ENCODE data around the gene OSTN.
A peak's percentile ranks its signal among the peaks of the same experiment; 100 is the strongest.

OSTN gene

DNA sequence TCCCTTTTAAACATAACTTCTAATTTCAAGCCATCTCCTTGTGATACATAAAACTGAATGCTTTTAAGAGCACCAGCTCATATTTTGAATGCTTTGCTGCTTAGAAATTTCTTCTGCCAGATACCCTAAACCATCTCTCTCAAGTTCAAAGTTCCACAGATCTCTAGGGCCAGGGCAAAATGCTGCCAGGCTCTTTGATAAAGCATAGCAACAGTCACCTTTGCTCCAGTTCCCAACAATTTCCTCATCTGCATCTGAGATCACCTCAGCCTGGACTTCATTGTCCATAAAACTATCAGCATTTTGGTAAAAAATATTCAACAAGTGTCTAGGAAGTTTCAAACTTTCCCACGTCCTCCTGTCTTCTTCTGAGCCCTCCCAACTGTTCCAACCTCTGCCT, 17.5 kb downstream of the OSTN start:
- Histone ChIP-seq H3K23ac (ENCODE audit: low read length) (no peak overlapping the region), H4K8ac (ENCODE audit: low read depth, low read length) (no peak overlapping the region), H3K18ac (ENCODE audit: low read length) (no peak overlapping the region), H3K79me1 (ENCODE audit: low read length) (no peaks in the 10 kb centered on the region), H2BK15ac (replicated peaks; ENCODE audit: low read depth) (no peak overlapping the region), H3K79me2 (ENCODE audit: control insufficient read depth, insufficient read depth, low read length) (no peaks in the 10 kb centered on the region), H3K4me2 (ENCODE audit: low read length) (no peak overlapping the region), H3K4me3 (ENCODE audit: low read length) (no peak overlapping the region), H3K27me3 (ENCODE audit: insufficient read depth, low read length, poor library complexity) (no peaks in the 10 kb centered on the region), H3K4me1 (ENCODE audit: control insufficient read depth, low read depth, low read length) (no peaks in the 10 kb centered on the region), H4K5ac (ENCODE audit: low read length) (no peak overlapping the region), H3K9ac (ENCODE audit: low read length) (no peak overlapping the region), H3K4ac (ENCODE audit: low read depth, low read length) (no peak overlapping the region), H2BK5ac (ENCODE audit: low read length) (no peak overlapping the region), H3K56ac (ENCODE audit: low read length) (no peak overlapping the region), H2AK5ac (ENCODE audit: low read length) (no peak overlapping the region), H3K27ac (ENCODE audit: low read depth, low read length) (no peak overlapping the region), H2BK120ac (ENCODE audit: low read depth, low read length) (no peak overlapping the region), H3K36me3 (ENCODE audit: control insufficient read depth, insufficient read depth, low read length) (no peaks in the 10 kb centered on the region)
- no peak for DNase-seq
- WGBS (ENCODE audit: extremely low coverage, insufficient coverage, low lambda C conversion rate) = no CpG with 5 or more reads among the region's 1 CpG

DNA sequence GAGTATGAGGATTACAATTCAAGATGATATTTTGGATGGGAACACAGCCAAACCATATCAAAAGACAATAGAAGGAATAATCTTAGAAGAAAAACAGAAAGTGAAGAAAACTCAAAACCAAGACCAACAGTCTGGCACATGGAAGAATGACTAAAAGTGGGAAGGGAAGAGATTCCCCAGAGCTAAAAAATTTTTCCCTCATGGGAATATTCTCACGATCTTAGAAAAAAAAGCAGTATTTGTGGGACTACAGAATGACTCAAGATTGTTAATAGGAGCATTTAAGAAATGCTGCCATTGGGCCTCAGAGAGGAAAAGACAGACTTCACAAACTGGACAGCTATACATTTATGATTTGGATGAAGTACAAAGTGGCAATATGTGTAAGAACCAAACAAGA, 18.3 kb downstream of the OSTN start:
- H3K23ac ChIP-seq (ENCODE audit: low read length) = no peak overlapping the region
- no CpG with 5 or more reads among the region's 1 CpG for WGBS (ENCODE audit: extremely low coverage, insufficient coverage, low lambda C conversion rate)
- no peak overlapping the region for H4K5ac ChIP-seq (ENCODE audit: low read length)
- no peak overlapping the region for H3K4me2 ChIP-seq (ENCODE audit: low read length)
- H2BK15ac ChIP-seq (replicated peaks; ENCODE audit: low read depth) = no peak overlapping the region
- H3K27ac ChIP-seq (ENCODE audit: low read depth, low read length) = no peak overlapping the region
- no peak overlapping the region for H3K4ac ChIP-seq (ENCODE audit: low read depth, low read length)
- no peak overlapping the region for H3K56ac ChIP-seq (ENCODE audit: low read length)
- H3K79me1 ChIP-seq (ENCODE audit: low read length) = no peaks in the 10 kb centered on the region
- no peaks in the 10 kb centered on the region for H3K79me2 ChIP-seq (ENCODE audit: control insufficient read depth, insufficient read depth, low read length)
- H3K9ac ChIP-seq (ENCODE audit: low read length) = no peak overlapping the region
- H2BK5ac ChIP-seq (ENCODE audit: low read length) = no peak overlapping the region
- no peaks in the 10 kb centered on the region for H3K4me1 ChIP-seq (ENCODE audit: control insufficient read depth, low read depth, low read length)
- no peaks in the 10 kb centered on the region for H3K36me3 ChIP-seq (ENCODE audit: control insufficient read depth, insufficient read depth, low read length)
- H3K4me3 ChIP-seq (ENCODE audit: low read length) = no peak overlapping the region
- no peak overlapping the region for H2BK120ac ChIP-seq (ENCODE audit: low read depth, low read length)
- no peak overlapping the region for H3K18ac ChIP-seq (ENCODE audit: low read length)
- no peak overlapping the region for H4K8ac ChIP-seq (ENCODE audit: low read depth, low read length)
- no peak overlapping the region for H2AK5ac ChIP-seq (ENCODE audit: low read length)
- DNase-seq = no peak
- H3K27me3 ChIP-seq (ENCODE audit: insufficient read depth, low read length, poor library complexity) = no peaks in the 10 kb centered on the region

DNA sequence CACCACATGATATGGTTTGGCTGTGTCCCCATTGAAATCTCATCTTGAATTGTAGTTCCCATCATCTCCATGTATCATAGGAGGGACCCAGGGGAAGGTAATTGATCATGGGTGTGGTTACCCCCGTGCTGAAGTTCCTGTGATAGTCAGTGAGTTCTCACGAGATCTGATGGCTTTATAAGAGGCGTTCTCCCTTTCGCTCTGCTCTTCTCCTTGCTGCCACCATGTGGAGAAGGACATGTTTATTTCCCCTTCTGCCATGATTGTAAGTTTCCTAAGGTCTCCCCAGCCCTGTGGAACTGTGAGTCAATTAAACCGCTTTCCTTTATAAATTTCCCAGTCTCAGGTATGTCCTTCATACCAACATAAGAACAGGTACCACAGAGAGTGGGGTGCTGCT, 21.9 kb downstream of the OSTN start:
- H4K5ac ChIP-seq (ENCODE audit: low read length) = no peak overlapping the region
- H3K23ac ChIP-seq (ENCODE audit: low read length) = no peak overlapping the region
- H3K4me2 ChIP-seq (ENCODE audit: low read length) = no peak overlapping the region
- H3K4me1 ChIP-seq (ENCODE audit: control insufficient read depth, low read depth, low read length) = no peaks in the 10 kb centered on the region
- no peak overlapping the region for H3K27ac ChIP-seq (ENCODE audit: low read depth, low read length)
- no peak overlapping the region for H3K9ac ChIP-seq (ENCODE audit: low read length)
- no peak overlapping the region for H4K8ac ChIP-seq (ENCODE audit: low read depth, low read length)
- H3K56ac ChIP-seq (ENCODE audit: low read length) = no peak overlapping the region
- no peak overlapping the region for H3K18ac ChIP-seq (ENCODE audit: low read length)
- WGBS (ENCODE audit: extremely low coverage, insufficient coverage, low lambda C conversion rate) = no CpG with 5 or more reads among the region's 5 CpGs
- H2BK15ac ChIP-seq (replicated peaks; ENCODE audit: low read depth) = no peak overlapping the region
- H3K36me3 ChIP-seq (ENCODE audit: control insufficient read depth, insufficient read depth, low read length) = no peaks in the 10 kb centered on the region
- peak; percentile 64 for DNase-seq
- H2BK120ac ChIP-seq (ENCODE audit: low read depth, low read length) = no peak overlapping the region
- H3K79me1 ChIP-seq (ENCODE audit: low read length) = no peaks in the 10 kb centered on the region
- H3K79me2 ChIP-seq (ENCODE audit: control insufficient read depth, insufficient read depth, low read length) = no peaks in the 10 kb centered on the region
- no peaks in the 10 kb centered on the region for H3K27me3 ChIP-seq (ENCODE audit: insufficient read depth, low read length, poor library complexity)
- no peak overlapping the region for H2AK5ac ChIP-seq (ENCODE audit: low read length)
- H2BK5ac ChIP-seq (ENCODE audit: low read length) = no peak overlapping the region
- no peak overlapping the region for H3K4me3 ChIP-seq (ENCODE audit: low read length)
- H3K4ac ChIP-seq (ENCODE audit: low read depth, low read length) = no peak overlapping the region

DNA sequence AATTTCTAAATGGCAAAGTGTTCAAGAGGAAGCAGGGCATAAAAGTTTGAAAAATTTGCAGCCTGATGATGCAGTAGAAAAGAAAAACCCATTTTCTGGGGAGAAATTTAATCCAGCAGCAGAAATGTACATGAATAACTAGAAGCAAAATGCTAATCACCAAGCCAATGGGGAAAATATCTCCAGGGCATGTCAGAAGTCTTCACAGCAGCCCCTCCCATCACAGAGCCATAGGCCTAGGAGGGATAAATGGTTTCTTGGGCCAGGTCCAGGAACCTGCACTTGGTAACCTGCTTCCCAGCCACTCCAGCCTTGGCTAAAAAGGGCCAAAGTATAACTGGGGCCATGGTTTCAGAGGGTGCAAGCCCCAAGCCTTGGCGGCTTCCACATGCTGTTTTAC, 22.6 kb downstream of the OSTN start:
- Histone ChIP-seq H3K27me3 (ENCODE audit: insufficient read depth, low read length, poor library complexity) (no peaks in the 10 kb centered on the region), H3K4me2 (ENCODE audit: low read length) (no peak overlapping the region), H4K8ac (ENCODE audit: low read depth, low read length) (no peak overlapping the region), H3K9ac (ENCODE audit: low read length) (no peak overlapping the region), H3K56ac (ENCODE audit: low read length) (no peak overlapping the region), H3K4ac (ENCODE audit: low read depth, low read length) (no peak overlapping the region), H3K79me2 (ENCODE audit: control insufficient read depth, insufficient read depth, low read length) (no peaks in the 10 kb centered on the region), H3K23ac (ENCODE audit: low read length) (no peak overlapping the region), H4K5ac (ENCODE audit: low read length) (no peak overlapping the region), H3K36me3 (ENCODE audit: control insufficient read depth, insufficient read depth, low read length) (no peaks in the 10 kb centered on the region), H3K4me1 (ENCODE audit: control insufficient read depth, low read depth, low read length) (no peaks in the 10 kb centered on the region), H3K18ac (ENCODE audit: low read length) (no peak overlapping the region), H2BK120ac (ENCODE audit: low read depth, low read length) (no peak overlapping the region), H2BK15ac (replicated peaks; ENCODE audit: low read depth) (no peak overlapping the region), H3K27ac (ENCODE audit: low read depth, low read length) (no peak overlapping the region), H3K4me3 (ENCODE audit: low read length) (no peak overlapping the region), H2AK5ac (ENCODE audit: low read length) (no peak overlapping the region), H3K79me1 (ENCODE audit: low read length) (no peaks in the 10 kb centered on the region), H2BK5ac (ENCODE audit: low read length) (no peak overlapping the region)
- no CpG with 5 or more reads among the region's 1 CpG for WGBS (ENCODE audit: extremely low coverage, insufficient coverage, low lambda C conversion rate)
- DNase-seq = no peak

DNA sequence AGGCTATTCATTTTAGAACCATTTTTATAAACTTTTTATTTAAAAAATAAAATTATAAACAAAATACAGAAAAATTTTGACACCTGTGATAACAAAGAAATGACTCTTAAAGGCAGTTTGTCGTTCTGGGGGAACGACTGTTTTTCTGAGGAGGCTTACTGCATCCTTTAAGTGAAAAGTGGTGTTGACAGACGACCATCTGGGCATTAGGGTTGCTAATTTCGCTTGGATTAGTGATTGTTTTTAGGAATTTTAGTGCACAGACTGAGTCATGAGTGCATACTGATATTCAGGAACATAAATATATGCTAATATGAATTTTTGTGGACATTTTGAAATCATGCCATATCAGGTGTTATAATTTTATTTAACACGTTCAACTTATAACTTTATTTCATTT, 28.5 kb downstream of the OSTN start:
- DNase-seq = no peak

DNA sequence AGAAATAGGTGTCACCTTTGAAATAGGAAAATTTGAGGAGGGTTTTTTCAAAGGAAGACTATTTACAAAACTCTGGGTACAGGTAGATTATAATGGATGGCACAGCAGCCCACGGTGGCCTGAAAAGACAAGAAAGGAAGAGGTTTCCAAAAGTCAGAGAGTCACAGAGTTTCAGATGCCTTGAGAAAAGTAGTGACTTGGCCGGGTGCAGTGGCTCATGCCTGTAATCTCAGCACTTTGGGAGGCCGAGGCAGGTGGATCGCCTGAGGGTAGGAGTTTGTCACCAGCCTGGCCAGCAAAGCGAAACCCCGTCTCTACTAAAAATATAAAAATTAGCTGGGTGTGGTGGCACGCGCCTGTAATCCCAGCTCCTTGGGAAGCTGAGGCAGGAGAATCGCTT, 35.2 kb downstream of the OSTN start:
- Histone ChIP-seq H3K9ac (ENCODE audit: low read length) (no peak overlapping the region), H3K4me2 (ENCODE audit: low read length) (no peak overlapping the region), H3K36me3 (ENCODE audit: control insufficient read depth, insufficient read depth, low read length) (no peaks in the 10 kb centered on the region), H2BK15ac (replicated peaks; ENCODE audit: low read depth) (no peak overlapping the region), H3K27me3 (ENCODE audit: insufficient read depth, low read length, poor library complexity) (no peaks in the 10 kb centered on the region), H4K5ac (ENCODE audit: low read length) (no peak overlapping the region), H4K8ac (ENCODE audit: low read depth, low read length) (no peak overlapping the region), H3K79me2 (ENCODE audit: control insufficient read depth, insufficient read depth, low read length) (no peaks in the 10 kb centered on the region), H3K79me1 (ENCODE audit: low read length) (no peaks in the 10 kb centered on the region), H3K4me3 (ENCODE audit: low read length) (no peak overlapping the region), H2BK5ac (ENCODE audit: low read length) (no peak overlapping the region), H3K27ac (ENCODE audit: low read depth, low read length) (no peak overlapping the region), H3K4me1 (ENCODE audit: control insufficient read depth, low read depth, low read length) (no peaks in the 10 kb centered on the region), H3K18ac (ENCODE audit: low read length) (no peak overlapping the region), H2AK5ac (ENCODE audit: low read length) (no peak overlapping the region), H3K23ac (ENCODE audit: low read length) (no peak overlapping the region), H3K56ac (ENCODE audit: low read length) (no peak overlapping the region), H2BK120ac (ENCODE audit: low read depth, low read length) (no peak overlapping the region), H3K4ac (ENCODE audit: low read depth, low read length) (no peak overlapping the region)
- WGBS (ENCODE audit: extremely low coverage, insufficient coverage, low lambda C conversion rate) = no CpG with 5 or more reads among the region's 9 CpGs
- DNase-seq = no peak

More for the DNA sequence above, 28.5 kb downstream of the OSTN start:
- Histone ChIP-seq H3K4me1 (ENCODE audit: control insufficient read depth, low read depth, low read length) (no peaks in the 10 kb centered on the region), H2BK5ac (ENCODE audit: low read length) (no peak overlapping the region), H3K27ac (ENCODE audit: low read depth, low read length) (no peak overlapping the region), H3K4me3 (ENCODE audit: low read length) (no peak overlapping the region), H3K56ac (ENCODE audit: low read length) (no peak overlapping the region), H4K8ac (ENCODE audit: low read depth, low read length) (no peak overlapping the region), H3K4me2 (ENCODE audit: low read length) (no peak overlapping the region), H3K23ac (ENCODE audit: low read length) (no peak overlapping the region), H3K4ac (ENCODE audit: low read depth, low read length) (no peak overlapping the region), H2BK15ac (replicated peaks; ENCODE audit: low read depth) (no peak overlapping the region), H2AK5ac (ENCODE audit: low read length) (no peak overlapping the region), H3K27me3 (ENCODE audit: insufficient read depth, low read length, poor library complexity) (no peaks in the 10 kb centered on the region), H3K9ac (ENCODE audit: low read length) (no peak overlapping the region), H3K79me2 (ENCODE audit: control insufficient read depth, insufficient read depth, low read length) (no peaks in the 10 kb centered on the region), H2BK120ac (ENCODE audit: low read depth, low read length) (no peak overlapping the region), H3K79me1 (ENCODE audit: low read length) (no peaks in the 10 kb centered on the region), H4K5ac (ENCODE audit: low read length) (no peak overlapping the region), H3K36me3 (ENCODE audit: control insufficient read depth, insufficient read depth, low read length) (no peaks in the 10 kb centered on the region), H3K18ac (ENCODE audit: low read length) (no peak overlapping the region)
- WGBS (ENCODE audit: extremely low coverage, insufficient coverage, low lambda C conversion rate) = 100% methylated on average over 1 of the region's 5 CpGs
